Dendritic cell treated with granulocyte-macrophage colony-stimulating factor and Interleukin-4, amounts not matched to agents 40 ng/mL and 50 ng/mL, for 4 days (primary cell): Measurements from ENCODE around the gene ZBTB6.
"Not testable (repeated sequence)": the region's sequence is repeated elsewhere in the genome, so short reads cannot be mapped to it uniquely, and the experiment has no call there.

Experiments used
- H3K27ac Mint-ChIP-seq: one replicate; pipeline ENCODE4 v1.8.0; 2022; ENCODE audit warnings: mild to moderate bottlenecking, mixed read lengths
- H3K27me3 Mint-ChIP-seq: one replicate; pipeline ENCODE4 v1.8.0; 2022; ENCODE audit warnings: mild to moderate bottlenecking, mixed read lengths
- H3K36me3 Mint-ChIP-seq: one replicate; pipeline ENCODE4 v1.8.0; 2022; ENCODE audit warnings: low read depth, mixed read lengths
- H3K4me1 Mint-ChIP-seq: one replicate; pipeline ENCODE4 v1.8.0; 2022; ENCODE audit warnings: low read depth, mixed read lengths
- H3K4me3 Mint-ChIP-seq: one replicate; pipeline ENCODE4 v1.8.0; 2022; ENCODE audit warnings: mild to moderate bottlenecking, moderate library complexity, mixed read lengths
- H3K9me3 Mint-ChIP-seq: one replicate; pipeline ENCODE4 v1.8.0; 2022; ENCODE audit warnings: mixed read lengths
- intact Hi-C: fragments of 100-400 bp; cut with micrococcal nuclease; formaldehyde crosslinking; loops from one replicate; pipeline ENCODE4 v1.15.0; 2022

The ZBTB6 gene

GRCh38 chr9:122904466-122904822, 8.7 kb downstream of the ZBTB6 start:
- intact Hi-C loops, result loop anchor here (2.0 to 5.0 kb wide), 3 partner anchors 26 to 88 kb away; partner anchors contain the start of genes RABGAP1 and ZBTB26
- H3K4me1 Mint-ChIP-seq, result peaks cover 7% of the 10 kb centered on the region
- H3K36me3 Mint-ChIP-seq, result peaks cover 30% of the 10 kb centered on the region
- H3K4me3 Mint-ChIP-seq, result peak overlapping the region; percentile 86
- H3K27me3 Mint-ChIP-seq, result no peaks in the 10 kb centered on the region
- H3K27ac Mint-ChIP-seq, result peak overlapping the region; percentile 87
- no peaks in the 10 kb centered on the region for H3K9me3 Mint-ChIP-seq

GRCh38 chr9:122900791-122901190, 12.3 kb downstream of the ZBTB6 start:
- Mint-ChIP-seq H3K27me3 (no peaks in the 10 kb centered on the region), H3K4me1 (peaks cover 12% of the 10 kb centered on the region), H3K9me3 (no peaks in the 10 kb centered on the region), H3K27ac (no peak overlapping the region), H3K36me3 (peaks cover 40% of the 10 kb centered on the region), H3K4me3 (no peak overlapping the region)
- intact Hi-C loops, result loop anchor here (5.0 kb wide), 1 partner anchor 92 kb away; no protein-coding TSS in a partner anchor

- no peaks in the 10 kb centered on the region for H3K9me3 Mint-ChIP-seq
- peaks cover 53% of the 10 kb centered on the region for H3K36me3 Mint-ChIP-seq
- peaks cover 5% of the 10 kb centered on the region for H3K4me1 Mint-ChIP-seq
- H3K4me3 Mint-ChIP-seq, result no peak overlapping the region
- intact Hi-C loops, result no loop called here
- no peak overlapping the region for H3K27ac Mint-ChIP-seq
- no peaks in the 10 kb centered on the region for H3K27me3 Mint-ChIP-seq
These were observed 15.2 kb downstream of the ZBTB6 start for GRCh38 chr9:122897969-122898368.

- H3K27me3 Mint-ChIP-seq, result no peaks in the 10 kb centered on the region
- H3K9me3 Mint-ChIP-seq, result no peaks in the 10 kb centered on the region
- peaks cover 84% of the 10 kb centered on the region for H3K36me3 Mint-ChIP-seq
- no peak overlapping the region for H3K27ac Mint-ChIP-seq
- no peaks in the 10 kb centered on the region for H3K4me1 Mint-ChIP-seq
- intact Hi-C loops, result loop anchor here (5.0 kb wide), 1 partner anchor 104 kb away; no protein-coding TSS in a partner anchor
- no peak overlapping the region for H3K4me3 Mint-ChIP-seq
These were observed 24.6 kb downstream of the ZBTB6 start for GRCh38 chr9:122888480-122888879.

GRCh38 chr9:122883125-122883524, 30.0 kb downstream of the ZBTB6 start:
- Mint-ChIP-seq H3K4me1 (no peaks in the 10 kb centered on the region), H3K36me3 (peaks cover 76% of the 10 kb centered on the region), H3K4me3 (no peak overlapping the region), H3K27me3 (no peaks in the 10 kb centered on the region), H3K27ac (no peak overlapping the region), H3K9me3 (no peaks in the 10 kb centered on the region)
- intact Hi-C loops, result no loop called here

GRCh38 chr9:122879443-122879842, 33.7 kb downstream of the ZBTB6 start:
- intact Hi-C loops, result no loop called here
- H3K4me3 Mint-ChIP-seq, result no peak overlapping the region
- no peak overlapping the region for H3K27ac Mint-ChIP-seq
- no peaks in the 10 kb centered on the region for H3K27me3 Mint-ChIP-seq
- H3K9me3 Mint-ChIP-seq, result no peaks in the 10 kb centered on the region
- peaks cover 8% of the 10 kb centered on the region for H3K4me1 Mint-ChIP-seq
- H3K36me3 Mint-ChIP-seq, result peaks cover 83% of the 10 kb centered on the region

GRCh38 chr9:122875523-122875922, 37.6 kb downstream of the ZBTB6 start:
- H3K27me3 Mint-ChIP-seq, result no peaks in the 10 kb centered on the region
- intact Hi-C loops, result no loop called here
- H3K36me3 Mint-ChIP-seq, result peaks cover 88% of the 10 kb centered on the region
- H3K4me3 Mint-ChIP-seq, result no peak overlapping the region
- no peak overlapping the region for H3K27ac Mint-ChIP-seq
- H3K9me3 Mint-ChIP-seq, result no peaks in the 10 kb centered on the region
- H3K4me1 Mint-ChIP-seq, result peaks cover 8% of the 10 kb centered on the region

GRCh38 chr9:122867276-122867675, 45.8 kb downstream of the ZBTB6 start:
- intact Hi-C loops, H3K9me3 Mint-ChIP-seq, H3K27me3 Mint-ChIP-seq, H3K4me1 Mint-ChIP-seq, H3K4me3 Mint-ChIP-seq, H3K27ac Mint-ChIP-seq: not testable (repeated sequence)
- peaks cover 79% of the 10 kb centered on the region for H3K36me3 Mint-ChIP-seq

GRCh38 chr9:122866079-122866478, 47.0 kb downstream of the ZBTB6 start:
- H3K27me3 Mint-ChIP-seq, result no peaks in the 10 kb centered on the region
- no peaks in the 10 kb centered on the region for H3K9me3 Mint-ChIP-seq
- H3K4me3 Mint-ChIP-seq, result no peak overlapping the region
- peaks cover 73% of the 10 kb centered on the region for H3K36me3 Mint-ChIP-seq
- no peak overlapping the region for H3K27ac Mint-ChIP-seq
- intact Hi-C loops, result no loop called here
- H3K4me1 Mint-ChIP-seq, result no peaks in the 10 kb centered on the region

- Mint-ChIP-seq H3K27me3 (no peaks in the 10 kb centered on the region), H3K4me1 (no peaks in the 10 kb centered on the region), H3K27ac (no peak overlapping the region), H3K4me3 (no peak overlapping the region), H3K9me3 (no peaks in the 10 kb centered on the region), H3K36me3 (peaks cover 73% of the 10 kb centered on the region)
- intact Hi-C loops, result no loop called here
These were observed 47.8 kb downstream of the ZBTB6 start for GRCh38 chr9:122865300-122865699.

- Mint-ChIP-seq H3K36me3 (peaks cover 75% of the 10 kb centered on the region), H3K4me1 (no peaks in the 10 kb centered on the region), H3K27ac (no peak overlapping the region), H3K9me3 (no peaks in the 10 kb centered on the region), H3K27me3 (no peaks in the 10 kb centered on the region), H3K4me3 (no peak overlapping the region)
- intact Hi-C loops, result no loop called here
These were observed 49.7 kb downstream of the ZBTB6 start for GRCh38 chr9:122863407-122863806.

- Mint-ChIP-seq H3K4me3 (no peak overlapping the region), H3K4me1 (no peaks in the 10 kb centered on the region), H3K27ac (no peak overlapping the region), H3K36me3 (peaks cover 90% of the 10 kb centered on the region), H3K27me3 (no peaks in the 10 kb centered on the region), H3K9me3 (no peaks in the 10 kb centered on the region)
- intact Hi-C loops, result no loop called here
These were observed 52.6 kb downstream of the ZBTB6 start for GRCh38 chr9:122860319-122861142.
